HEK293 (cell line): ENCODE measurements around the gene TAF5.

ENCODE experiments used
- BCL6B ChIP-seq: fragments of 450-650 bp; formaldehyde crosslinking; IDR thresholded peaks from 2 replicates; pipeline ENCODE4 v1.5.1; 2017; ENCODE audit warnings: missing biosample characterization, missing genetic modification characterization
- GLIS1 ChIP-seq: fragments of 450-650 bp; formaldehyde crosslinking; IDR thresholded peaks from 2 replicates; pipeline ENCODE4 v1.5.1; 2016; ENCODE audit warnings: missing biosample characterization, missing genetic modification characterization
- PRDM6 ChIP-seq: fragments of 450-650 bp; formaldehyde crosslinking; IDR thresholded peaks from 2 replicates; pipeline ENCODE4 v1.5.1; 2017; ENCODE audit warnings: missing biosample characterization, missing genetic modification characterization
- SCRT1 ChIP-seq: fragments of 450-650 bp; formaldehyde crosslinking; IDR thresholded peaks from 2 replicates; pipeline ENCODE4 v1.5.1; 2016; ENCODE audit warnings: missing biosample characterization, missing genetic modification characterization, borderline replicate concordance
- SCRT2 ChIP-seq: fragments of 450-650 bp; formaldehyde crosslinking; IDR thresholded peaks from 2 replicates; pipeline ENCODE4 v1.5.1; 2016; ENCODE audit warnings: missing biosample characterization, missing genetic modification characterization
- SP3 ChIP-seq: fragments of 450-650 bp; formaldehyde crosslinking; IDR thresholded peaks from 2 replicates; pipeline ENCODE4 v1.5.1; 2016; ENCODE audit warnings: missing biosample characterization, missing genetic modification characterization
- TRIM28 ChIP-seq: IDR thresholded peaks from 2 replicates; pipeline ENCODE4 v1.6.1; 2011; ENCODE audit warnings: low read length, control low read depth, borderline replicate concordance
- WT1 ChIP-seq: fragments of 450-650 bp; formaldehyde crosslinking; IDR thresholded peaks from 2 replicates; pipeline ENCODE4 v1.5.1; 2016; ENCODE audit warnings: missing biosample characterization, missing genetic modification characterization
- ZBTB48 ChIP-seq: fragments of 450-650 bp; formaldehyde crosslinking; IDR thresholded peaks from 2 replicates; pipeline ENCODE4 v1.5.1; 2016; ENCODE audit warnings: missing biosample characterization, missing genetic modification characterization
- ZBTB6 ChIP-seq: fragments of 450-650 bp; formaldehyde crosslinking; IDR thresholded peaks from 2 replicates; pipeline ENCODE4 v1.5.1; 2017; ENCODE audit warnings: missing biosample characterization, missing genetic modification characterization
- ZBTB8A ChIP-seq: fragments of 450-650 bp; formaldehyde crosslinking; IDR thresholded peaks from 2 replicates; pipeline ENCODE4 v1.5.1; 2016; ENCODE audit warnings: missing biosample characterization, missing genetic modification characterization
- ZFP41 ChIP-seq: fragments of 450-650 bp; formaldehyde crosslinking; IDR thresholded peaks from 2 replicates; pipeline ENCODE4 v1.5.1; 2016; ENCODE audit warnings: missing biosample characterization, missing genetic modification characterization, borderline replicate concordance
- ZNF114 ChIP-seq: fragments of 450-650 bp; formaldehyde crosslinking; IDR thresholded peaks from 2 replicates; pipeline ENCODE4 v1.5.0; 2017; ENCODE audit warnings: missing biosample characterization, missing genetic modification characterization
- ZNF19 ChIP-seq: fragments of 450-650 bp; formaldehyde crosslinking; IDR thresholded peaks from 2 replicates; pipeline ENCODE4; 2016; ENCODE audit warnings: missing biosample characterization, missing genetic modification characterization, low read depth
- ZNF239 ChIP-seq: fragments of 450-650 bp; formaldehyde crosslinking; IDR thresholded peaks from 2 replicates; pipeline ENCODE4 v1.5.1; 2016; ENCODE audit warnings: missing biosample characterization, missing genetic modification characterization
- ZNF266 ChIP-seq: fragments of 450-650 bp; formaldehyde crosslinking; IDR thresholded peaks from 2 replicates; pipeline ENCODE4 v1.5.1; 2016; ENCODE audit warnings: missing biosample characterization, missing genetic modification characterization, low read depth
- ZNF341 ChIP-seq: fragments of 450-650 bp; formaldehyde crosslinking; IDR thresholded peaks from 2 replicates; pipeline ENCODE4; 2016; ENCODE audit warnings: low read depth, missing biosample characterization, missing genetic modification characterization
- ZNF350 ChIP-seq: fragments of 450-650 bp; formaldehyde crosslinking; IDR thresholded peaks from 2 replicates; pipeline ENCODE4 v1.5.0; 2017; ENCODE audit warnings: missing biosample characterization, mild to moderate bottlenecking, missing genetic modification characterization
- ZNF529 ChIP-seq: fragments of 450-650 bp; formaldehyde crosslinking; IDR thresholded peaks from 2 replicates; pipeline ENCODE4 v1.5.1; 2017; ENCODE audit warnings: missing genetic modification characterization, missing biosample characterization; ENCODE audit not compliant: insufficient replicate concordance
- ZNF558 ChIP-seq: fragments of 450-650 bp; formaldehyde crosslinking; IDR thresholded peaks from 2 replicates; pipeline ENCODE4 v1.5.1; 2016; ENCODE audit warnings: missing biosample characterization, missing genetic modification characterization
- ZNF560 ChIP-seq: fragments of 450-650 bp; formaldehyde crosslinking; IDR thresholded peaks from 2 replicates; pipeline ENCODE4 v1.5.1; 2017; ENCODE audit warnings: missing biosample characterization, missing genetic modification characterization, borderline replicate concordance
- ZNF623 ChIP-seq: fragments of 450-650 bp; formaldehyde crosslinking; IDR thresholded peaks from 2 replicates; pipeline ENCODE4 v1.5.1; 2016; ENCODE audit warnings: missing biosample characterization, missing genetic modification characterization
- ZNF624 ChIP-seq: fragments of 450-650 bp; formaldehyde crosslinking; IDR thresholded peaks from 2 replicates; pipeline ENCODE4 v1.5.1; 2017; ENCODE audit warnings: missing biosample characterization, missing genetic modification characterization
- ZNF639 ChIP-seq: fragments of 450-650 bp; formaldehyde crosslinking; IDR thresholded peaks from 2 replicates; pipeline ENCODE4 v1.5.1; 2016; ENCODE audit warnings: missing biosample characterization, missing genetic modification characterization
- ZNF664 ChIP-seq: fragments of 450-650 bp; formaldehyde crosslinking; IDR thresholded peaks from 2 replicates; pipeline ENCODE4 v1.5.1; 2016; ENCODE audit warnings: missing biosample characterization, missing genetic modification characterization
- ZNF692 ChIP-seq: fragments of 450-650 bp; formaldehyde crosslinking; IDR thresholded peaks from 2 replicates; pipeline ENCODE4 v1.5.1; 2016; ENCODE audit warnings: missing biosample characterization, missing genetic modification characterization
- ZSCAN18 ChIP-seq: fragments of 450-650 bp; formaldehyde crosslinking; IDR thresholded peaks from 2 replicates; pipeline ENCODE4 v1.5.1; 2016; ENCODE audit warnings: missing biosample characterization, missing genetic modification characterization
- TF ChIP-seq, protein P1 (sequence below): fragments of 450-650 bp; formaldehyde crosslinking; IDR thresholded peaks from 2 replicates; pipeline ENCODE4 v1.5.1; 2016; ENCODE audit warnings: missing biosample characterization, missing genetic modification characterization
- TF ChIP-seq, protein P2 (sequence below): fragments of 450-650 bp; formaldehyde crosslinking; IDR thresholded peaks from 2 replicates; pipeline ENCODE4 v1.5.1; 2016; ENCODE audit warnings: missing biosample characterization, missing genetic modification characterization

TAF5 gene

DNA sequence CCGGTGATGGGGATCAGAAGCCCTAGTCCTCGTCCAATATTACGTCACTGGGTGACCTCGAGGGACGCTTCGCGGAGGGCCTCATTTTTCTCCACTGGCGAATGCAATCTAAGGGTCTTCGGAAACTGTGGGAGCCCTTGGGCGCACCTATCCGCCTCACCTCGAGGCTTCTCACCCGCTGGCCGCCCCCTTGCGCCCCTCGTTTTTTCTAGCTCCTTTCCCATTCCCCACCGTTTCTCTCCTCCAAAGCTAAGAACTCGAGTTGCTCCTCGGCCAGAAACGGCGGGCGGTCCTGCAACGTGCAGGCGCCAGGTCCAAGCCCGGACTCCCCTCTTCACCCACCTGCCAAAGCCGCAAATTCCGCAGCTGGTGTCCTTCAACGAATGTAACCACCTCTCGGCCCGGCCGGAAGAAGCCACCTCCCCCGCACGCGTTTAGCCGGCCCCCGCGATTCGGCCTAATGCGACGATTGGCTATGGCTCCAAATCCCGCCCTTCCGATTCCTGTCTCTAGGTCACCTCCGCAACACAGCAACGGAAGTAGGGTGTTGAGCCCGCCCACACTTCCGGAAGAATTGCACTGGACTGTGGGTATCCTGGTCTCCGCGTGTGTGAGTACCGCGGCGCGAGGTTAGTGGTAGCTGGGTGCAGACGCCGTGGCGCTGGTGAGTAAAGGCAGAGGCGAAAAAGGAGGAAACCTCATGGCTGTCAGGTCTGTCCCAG is 28.5 kb downstream of the TAF5 start, which contains the start of the genes ATP5MK and PDCD11 (continued):
- TF ChIP-seq, protein P1, sequence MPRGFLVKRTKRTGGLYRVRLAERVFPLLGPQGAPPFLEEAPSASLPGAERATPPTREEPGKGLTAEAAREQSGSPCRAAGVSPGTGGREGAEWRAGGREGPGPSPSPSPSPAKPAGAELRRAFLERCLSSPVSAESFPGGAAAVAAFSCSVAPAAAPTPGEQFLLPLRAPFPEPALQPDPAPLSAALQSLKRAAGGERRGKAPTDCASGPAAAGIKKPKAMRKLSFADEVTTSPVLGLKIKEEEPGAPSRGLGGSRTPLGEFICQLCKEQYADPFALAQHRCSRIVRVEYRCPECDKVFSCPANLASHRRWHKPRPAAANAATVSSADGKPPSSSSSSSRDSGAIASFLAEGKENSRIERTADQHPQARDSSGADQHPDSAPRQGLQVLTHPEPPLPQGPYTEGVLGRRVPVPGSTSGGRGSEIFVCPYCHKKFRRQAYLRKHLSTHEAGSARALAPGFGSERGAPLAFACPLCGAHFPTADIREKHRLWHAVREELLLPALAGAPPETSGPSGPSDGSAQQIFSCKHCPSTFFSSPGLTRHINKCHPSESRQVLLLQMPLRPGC (tag by site-specific recombination), result 0 out of 2 replicates have a peak, but pooled peaks have one; percentile 23
- TF ChIP-seq SCRT2 (tag by site-specific recombination) (no peak), BCL6B (tag by site-specific recombination) (no peak), PRDM6 (no peak), ZNF692 (tag by site-specific recombination) (no peak), ZNF623 (tag by site-specific recombination) (no peak), TRIM28 (no peak), ZNF114 (tag by site-specific recombination) (no peak), SCRT1 (no peak), ZSCAN18 (tag by site-specific recombination) (no peak), ZNF639 (tag by site-specific recombination) (peak; percentile 39; the same call in 1 of the 2 replicates), ZNF350 (tag by site-specific recombination) (no peak), ZFP41 (tag by site-specific recombination) (no peak), ZNF560 (tag by site-specific recombination) (no peak), ZBTB48 (peak; percentile 23; the same call in 1 of the 2 replicates), ZNF19 (tag by site-specific recombination) (no peak), ZNF624 (tag by site-specific recombination) (no peak), ZBTB8A (tag by site-specific recombination) (peak; percentile 62), WT1 (peak; percentile 55; the same call in 1 of the 2 replicates), ZNF266 (tag by site-specific recombination) (no peak), GLIS1 (tag by site-specific recombination) (peak; percentile 43; the same call in 1 of the 2 replicates), ZBTB6 (no peak), ZNF341 (tag by site-specific recombination) (no peak), ZNF239 (tag by site-specific recombination) (no peak), SP3 (tag by site-specific recombination) (peak; percentile 94), ZNF664 (tag by site-specific recombination) (no peak), ZNF558 (tag by site-specific recombination) (no peak), ZNF529 (no peak)
- TF ChIP-seq, protein P2, sequence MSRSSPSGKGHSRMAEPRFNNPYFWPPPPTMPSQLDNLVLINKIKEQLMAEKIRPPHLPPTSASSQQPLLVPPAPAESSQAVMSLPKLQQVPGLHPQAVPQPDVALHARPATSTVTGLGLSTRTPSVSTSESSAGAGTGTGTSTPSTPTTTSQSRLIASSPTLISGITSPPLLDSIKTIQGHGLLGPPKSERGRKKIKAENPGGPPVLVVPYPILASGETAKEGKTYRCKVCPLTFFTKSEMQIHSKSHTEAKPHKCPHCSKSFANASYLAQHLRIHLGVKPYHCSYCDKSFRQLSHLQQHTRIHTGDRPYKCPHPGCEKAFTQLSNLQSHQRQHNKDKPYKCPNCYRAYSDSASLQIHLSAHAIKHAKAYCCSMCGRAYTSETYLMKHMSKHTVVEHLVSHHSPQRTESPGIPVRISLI (tag by site-specific recombination), result no peak
